Measurements from ENCODE around the gene GRIK3.

GRIK3 gene

DNA sequence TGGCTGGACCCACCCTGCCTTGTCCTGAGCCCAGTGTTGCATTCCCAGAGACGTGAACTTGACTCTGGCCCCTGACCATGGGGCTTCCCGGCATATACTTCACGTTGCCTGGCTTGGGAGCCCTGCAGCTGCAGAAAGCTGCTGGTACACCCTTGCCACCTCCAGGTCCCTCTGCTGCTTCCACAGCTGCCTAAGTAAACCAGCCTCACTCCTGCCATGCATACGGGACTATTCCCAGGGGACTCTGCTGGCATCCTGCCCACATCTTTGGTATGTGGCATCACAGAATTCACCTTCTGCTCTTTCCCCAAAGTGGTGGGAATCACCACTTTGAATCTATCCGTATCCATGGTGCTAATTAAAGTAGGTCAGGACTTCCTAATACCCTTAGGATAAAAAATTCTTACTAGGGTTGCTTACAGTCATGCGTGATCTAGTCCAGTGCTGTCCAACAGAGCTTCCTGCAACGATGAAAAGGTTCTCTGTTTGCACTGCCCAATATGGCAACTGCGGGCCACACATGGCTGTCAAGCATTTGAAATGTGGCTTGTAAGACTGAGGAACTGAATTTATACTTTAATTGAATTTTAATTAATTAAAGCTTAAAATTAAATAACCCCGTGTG lies 203.0 kb downstream of the GRIK3 start:
- no peak for DNase-seq (ENCODE audit: low read depth)
- Histone ChIP-seq H3K4me3 (ENCODE audit: low read length) (no peak overlapping the region), H3K36me3 (ENCODE audit: control insufficient read depth, insufficient read depth, low read length, severe bottlenecking) (no peaks in the 10 kb centered on the region), H3K9me3 (ENCODE audit: control insufficient read depth, low read length) (no peaks in the 10 kb centered on the region), H3K4me1 (ENCODE audit: control insufficient read depth, insufficient read depth, low read length) (no peaks in the 10 kb centered on the region), H3K9ac (ENCODE audit: low read length) (no peak overlapping the region), H3K27me3 (replicated peaks; ENCODE audit: control insufficient read depth, insufficient read depth, low read length) (peaks cover 23% of the 10 kb centered on the region)

DNA sequence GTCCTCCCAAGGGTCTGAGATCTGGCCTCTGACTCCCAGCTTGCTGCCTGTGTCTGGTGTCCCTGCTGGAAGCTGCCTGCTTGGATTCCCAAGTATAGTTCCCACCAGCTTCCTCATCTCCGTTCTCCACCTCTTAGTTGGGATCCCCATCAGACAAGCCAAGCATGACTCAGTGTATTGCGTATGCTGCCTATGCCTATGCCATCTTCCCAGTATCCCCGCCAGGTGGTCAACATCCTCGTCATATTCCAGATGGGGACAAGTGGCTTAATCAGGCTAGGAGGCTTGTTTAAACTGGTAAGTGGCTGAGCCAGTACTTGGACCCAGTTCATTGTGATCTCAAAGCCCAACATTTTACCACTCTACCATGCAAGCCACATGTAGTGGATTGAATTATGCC lies 204.4 kb downstream of the GRIK3 start:
- Histone ChIP-seq H3K27me3 (replicated peaks; ENCODE audit: control insufficient read depth, insufficient read depth, low read length) (peaks cover 23% of the 10 kb centered on the region), H3K4me1 (ENCODE audit: control insufficient read depth, insufficient read depth, low read length) (no peaks in the 10 kb centered on the region), H3K9ac (ENCODE audit: low read length) (no peak overlapping the region), H3K4me3 (ENCODE audit: low read length) (no peak overlapping the region), H3K36me3 (ENCODE audit: control insufficient read depth, insufficient read depth, low read length, severe bottlenecking) (no peaks in the 10 kb centered on the region), H3K9me3 (ENCODE audit: control insufficient read depth, low read length) (no peaks in the 10 kb centered on the region)
- DNase-seq (ENCODE audit: low read depth): no peak

DNA sequence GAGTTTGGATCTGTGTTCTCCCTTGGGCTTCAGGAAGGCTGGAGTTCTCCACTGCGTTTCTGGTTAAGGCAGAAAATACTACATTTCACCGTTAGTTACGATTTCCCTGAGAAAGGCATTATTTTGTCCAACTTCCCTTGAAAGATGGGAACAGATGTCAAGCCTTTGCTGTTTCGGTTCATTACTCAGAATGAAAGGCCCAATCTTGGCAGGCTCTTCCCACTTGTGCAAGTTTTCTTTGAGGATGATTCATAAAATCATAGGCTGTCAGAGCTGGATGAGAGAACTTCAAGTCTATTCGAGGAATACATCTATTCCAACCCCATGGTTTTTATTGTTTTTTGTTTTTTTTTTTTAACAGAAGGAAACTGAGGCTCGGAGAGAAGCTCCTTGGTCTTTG lies 205.2 kb downstream of the GRIK3 start:
- Histone ChIP-seq H3K4me3 (ENCODE audit: low read length) (no peak overlapping the region), H3K36me3 (ENCODE audit: control insufficient read depth, insufficient read depth, low read length, severe bottlenecking) (no peaks in the 10 kb centered on the region), H3K4me1 (ENCODE audit: control insufficient read depth, insufficient read depth, low read length) (no peaks in the 10 kb centered on the region), H3K27me3 (replicated peaks; ENCODE audit: control insufficient read depth, insufficient read depth, low read length) (peaks cover 24% of the 10 kb centered on the region), H3K9ac (ENCODE audit: low read length) (no peak overlapping the region), H3K9me3 (ENCODE audit: control insufficient read depth, low read length) (no peaks in the 10 kb centered on the region)
- no peak for DNase-seq (ENCODE audit: low read depth)

DNA sequence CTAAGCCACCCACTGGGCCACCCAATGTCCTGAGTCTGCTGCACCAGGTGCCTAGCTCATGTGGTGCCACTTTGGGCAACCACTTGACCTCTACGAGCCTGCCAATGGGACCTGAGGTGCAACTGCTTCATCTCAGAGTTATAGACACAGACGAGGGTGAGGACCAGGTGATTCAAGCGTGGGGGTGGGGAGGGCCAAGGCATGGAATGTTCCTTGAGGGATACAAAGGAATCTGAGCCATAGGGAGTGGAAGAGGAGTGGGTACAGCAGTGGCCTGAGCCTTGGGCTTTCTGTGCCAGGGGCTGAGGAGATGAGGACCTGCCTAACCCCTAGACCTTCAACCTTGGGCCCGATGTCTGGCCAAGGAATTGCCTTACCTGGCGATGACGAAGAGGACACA lies 209.1 kb downstream of the GRIK3 start:
- Histone ChIP-seq H3K9ac (ENCODE audit: low read length) (no peak overlapping the region), H3K9me3 (ENCODE audit: control insufficient read depth, low read length) (no peaks in the 10 kb centered on the region), H3K27me3 (replicated peaks; ENCODE audit: control insufficient read depth, insufficient read depth, low read length) (peaks cover 15% of the 10 kb centered on the region), H3K4me3 (ENCODE audit: low read length) (no peak overlapping the region), H3K4me1 (ENCODE audit: control insufficient read depth, insufficient read depth, low read length) (no peaks in the 10 kb centered on the region), H3K36me3 (ENCODE audit: control insufficient read depth, insufficient read depth, low read length, severe bottlenecking) (no peaks in the 10 kb centered on the region)
- no peak for DNase-seq (ENCODE audit: low read depth)

DNA sequence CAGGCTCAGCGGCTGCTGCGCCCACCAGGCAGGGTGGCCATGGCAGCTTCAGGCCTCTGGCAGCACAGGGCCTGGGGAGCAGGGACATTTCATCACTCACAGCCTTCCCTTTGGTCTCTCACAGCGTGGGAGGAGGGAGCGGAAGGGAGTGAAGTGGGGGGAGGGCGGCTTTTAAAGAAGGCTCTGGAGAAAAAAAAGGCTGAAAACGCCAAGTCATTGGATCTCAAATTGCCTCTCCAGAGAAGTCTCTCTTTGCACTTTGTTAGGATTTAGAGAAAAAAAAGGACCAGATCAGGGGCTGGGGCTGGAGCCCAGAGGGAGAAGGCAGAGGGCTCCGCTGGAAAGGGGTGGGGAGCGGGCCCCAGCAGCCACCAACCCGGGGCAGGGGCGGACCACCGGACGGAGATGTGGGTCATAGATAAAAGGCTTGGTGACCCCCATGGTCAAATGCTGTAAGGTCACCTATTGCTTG lies 209.9 kb downstream of the GRIK3 start:
- DNase-seq (ENCODE audit: low read depth): no peak
- Histone ChIP-seq H3K9ac (ENCODE audit: low read length) (no peak overlapping the region), H3K36me3 (ENCODE audit: control insufficient read depth, insufficient read depth, low read length, severe bottlenecking) (no peaks in the 10 kb centered on the region)

DNA sequence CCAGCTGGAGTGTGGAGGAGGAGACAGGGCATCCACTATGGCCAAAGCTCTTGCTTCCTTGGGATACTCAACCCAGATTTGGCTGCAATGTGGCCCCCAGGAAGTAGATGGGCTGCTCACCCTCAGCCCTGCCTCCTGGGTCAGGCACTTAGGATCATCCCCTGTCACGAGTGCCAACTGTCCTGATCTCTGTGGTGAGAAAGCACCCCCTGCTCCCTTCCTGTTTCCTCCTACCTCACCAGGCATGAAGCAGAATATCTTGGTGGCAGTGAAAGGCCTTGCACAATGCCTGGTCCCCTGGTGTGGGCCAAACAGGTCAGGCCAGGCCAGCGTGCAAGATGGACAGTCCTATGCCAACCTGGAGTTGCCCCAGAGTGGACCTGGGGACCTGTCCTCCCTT lies 211.7 kb downstream of the GRIK3 start:
- DNase-seq (ENCODE audit: low read depth): no peak

More for the DNA sequence above, 209.9 kb downstream of the GRIK3 start:
- H3K4me3 ChIP-seq (ENCODE audit: low read length): no peak overlapping the region
- H3K9me3 ChIP-seq (ENCODE audit: control insufficient read depth, low read length): no peaks in the 10 kb centered on the region
- peaks cover 23% of the 10 kb centered on the region for H3K27me3 ChIP-seq (replicated peaks; ENCODE audit: control insufficient read depth, insufficient read depth, low read length)
- no peaks in the 10 kb centered on the region for H3K4me1 ChIP-seq (ENCODE audit: control insufficient read depth, insufficient read depth, low read length)

DNA sequence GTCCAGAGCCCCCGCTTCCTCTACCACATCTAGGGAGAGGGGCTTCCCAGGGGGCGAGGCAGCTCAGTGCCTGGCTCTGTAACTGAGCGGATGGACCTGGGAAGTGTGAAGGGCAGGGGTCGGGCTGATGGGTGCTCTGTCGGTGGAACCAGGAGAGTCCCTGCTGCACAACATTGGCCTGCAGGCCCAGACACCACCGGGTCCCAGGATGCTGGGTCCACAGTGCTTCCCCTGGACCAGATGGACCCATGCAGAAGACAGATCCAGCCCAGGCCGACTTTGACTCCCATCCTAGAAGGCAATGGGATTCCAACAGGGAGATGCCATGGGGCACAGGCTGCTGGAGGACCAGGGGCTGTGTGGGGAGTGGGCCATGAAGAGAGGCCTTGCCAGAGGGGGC lies 212.9 kb downstream of the GRIK3 start:
- no peaks in the 10 kb centered on the region for H3K9me3 ChIP-seq (ENCODE audit: control insufficient read depth, low read length)

More for the DNA sequence above, 211.7 kb downstream of the GRIK3 start:
- Histone ChIP-seq H3K9ac (ENCODE audit: low read length) (no peak overlapping the region), H3K4me1 (ENCODE audit: control insufficient read depth, insufficient read depth, low read length) (no peaks in the 10 kb centered on the region), H3K9me3 (ENCODE audit: control insufficient read depth, low read length) (no peaks in the 10 kb centered on the region), H3K27me3 (replicated peaks; ENCODE audit: control insufficient read depth, insufficient read depth, low read length) (peaks cover 24% of the 10 kb centered on the region), H3K4me3 (ENCODE audit: low read length) (no peak overlapping the region), H3K36me3 (ENCODE audit: control insufficient read depth, insufficient read depth, low read length, severe bottlenecking) (no peaks in the 10 kb centered on the region)

DNA sequence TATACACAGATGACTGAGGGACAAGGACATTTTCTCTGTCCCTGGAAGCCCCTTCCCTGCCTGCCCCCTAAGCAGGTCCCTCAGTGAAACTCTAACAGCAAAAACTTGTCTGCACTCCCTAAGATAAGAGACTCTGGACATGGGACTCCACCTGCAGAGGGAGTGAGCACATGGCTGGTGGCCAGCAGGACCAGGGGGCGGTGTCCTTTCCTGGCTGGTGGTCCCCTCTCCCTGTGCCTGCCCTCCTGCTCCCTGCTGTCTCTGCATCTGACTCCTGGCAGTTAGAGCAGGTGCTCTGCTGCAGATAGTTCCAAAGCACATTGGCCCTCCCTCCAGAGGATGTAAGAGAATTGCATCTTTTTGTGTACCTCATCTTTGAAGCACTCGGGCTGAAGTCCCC lies 215.5 kb downstream of the GRIK3 start:
- H3K9me3 ChIP-seq (ENCODE audit: control insufficient read depth, low read length): no peaks in the 10 kb centered on the region
- peaks cover 20% of the 10 kb centered on the region for H3K27me3 ChIP-seq (replicated peaks; ENCODE audit: control insufficient read depth, insufficient read depth, low read length)
- no peaks in the 10 kb centered on the region for H3K4me1 ChIP-seq (ENCODE audit: control insufficient read depth, insufficient read depth, low read length)
- H3K4me3 ChIP-seq (ENCODE audit: low read length): no peak overlapping the region
- no peak for DNase-seq (ENCODE audit: low read depth)
- no peak overlapping the region for H3K9ac ChIP-seq (ENCODE audit: low read length)
- H3K36me3 ChIP-seq (ENCODE audit: control insufficient read depth, insufficient read depth, low read length, severe bottlenecking): no peaks in the 10 kb centered on the region

More for the DNA sequence above, 212.9 kb downstream of the GRIK3 start:
- H3K4me3 ChIP-seq (ENCODE audit: low read length): no peak overlapping the region
- H3K27me3 ChIP-seq (replicated peaks; ENCODE audit: control insufficient read depth, insufficient read depth, low read length): peaks cover 27% of the 10 kb centered on the region
- H3K9ac ChIP-seq (ENCODE audit: low read length): no peak overlapping the region
- no peaks in the 10 kb centered on the region for H3K36me3 ChIP-seq (ENCODE audit: control insufficient read depth, insufficient read depth, low read length, severe bottlenecking)
- no peaks in the 10 kb centered on the region for H3K4me1 ChIP-seq (ENCODE audit: control insufficient read depth, insufficient read depth, low read length)
- no peak for DNase-seq (ENCODE audit: low read depth)

DNA sequence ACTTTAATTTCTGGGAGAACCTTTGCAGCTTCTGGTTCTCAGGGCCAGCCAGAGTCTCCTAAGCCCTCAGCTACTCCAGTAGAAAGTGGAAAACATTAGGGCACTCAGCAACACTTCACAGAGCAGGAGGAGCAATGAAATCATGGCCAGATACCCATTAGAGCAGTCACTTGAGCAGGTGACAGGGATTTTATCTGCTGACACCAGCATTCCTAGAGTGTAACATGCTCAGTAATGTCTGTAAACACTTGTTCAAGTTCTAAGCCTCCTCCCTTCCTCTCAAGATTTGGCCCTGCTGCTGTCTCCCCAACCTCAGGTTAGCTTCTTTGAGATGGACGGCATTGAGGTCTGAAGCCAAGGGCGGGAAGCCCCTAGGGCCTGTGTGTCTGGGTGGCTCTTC lies 218.0 kb downstream of the GRIK3 start:
- Histone ChIP-seq H3K4me1 (ENCODE audit: control insufficient read depth, insufficient read depth, low read length) (no peaks in the 10 kb centered on the region), H3K27me3 (replicated peaks; ENCODE audit: control insufficient read depth, insufficient read depth, low read length) (peaks cover 12% of the 10 kb centered on the region), H3K36me3 (ENCODE audit: control insufficient read depth, insufficient read depth, low read length, severe bottlenecking) (no peaks in the 10 kb centered on the region), H3K4me3 (ENCODE audit: low read length) (no peak overlapping the region), H3K9me3 (ENCODE audit: control insufficient read depth, low read length) (no peaks in the 10 kb centered on the region), H3K9ac (ENCODE audit: low read length) (no peak overlapping the region)
- DNase-seq (ENCODE audit: low read depth): no peak

DNA sequence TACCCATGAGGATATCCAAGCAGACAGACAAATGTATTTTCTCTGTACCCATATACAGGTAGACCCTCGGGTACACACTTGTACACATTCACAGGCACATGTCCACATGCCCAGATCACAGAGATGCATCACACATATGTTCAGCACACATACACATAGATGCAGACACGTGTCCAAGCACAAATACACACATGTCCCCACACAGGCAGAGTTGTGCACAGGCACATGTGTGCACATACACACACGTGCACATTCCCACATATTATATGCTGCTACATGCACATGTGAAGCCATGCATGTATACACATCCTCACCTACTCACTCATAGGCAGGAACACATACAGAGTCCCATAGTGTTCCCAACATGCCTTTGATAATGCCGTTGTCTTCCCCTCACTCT lies 219.5 kb downstream of the GRIK3 start:
- Histone ChIP-seq H3K4me3 (ENCODE audit: low read length) (no peak overlapping the region), H3K27me3 (replicated peaks; ENCODE audit: control insufficient read depth, insufficient read depth, low read length) (peaks cover 8% of the 10 kb centered on the region), H3K36me3 (ENCODE audit: control insufficient read depth, insufficient read depth, low read length, severe bottlenecking) (no peaks in the 10 kb centered on the region), H3K9me3 (ENCODE audit: control insufficient read depth, low read length) (no peaks in the 10 kb centered on the region), H3K9ac (ENCODE audit: low read length) (no peak overlapping the region), H3K4me1 (ENCODE audit: control insufficient read depth, insufficient read depth, low read length) (no peaks in the 10 kb centered on the region)
- no peak for DNase-seq (ENCODE audit: low read depth)

DNA sequence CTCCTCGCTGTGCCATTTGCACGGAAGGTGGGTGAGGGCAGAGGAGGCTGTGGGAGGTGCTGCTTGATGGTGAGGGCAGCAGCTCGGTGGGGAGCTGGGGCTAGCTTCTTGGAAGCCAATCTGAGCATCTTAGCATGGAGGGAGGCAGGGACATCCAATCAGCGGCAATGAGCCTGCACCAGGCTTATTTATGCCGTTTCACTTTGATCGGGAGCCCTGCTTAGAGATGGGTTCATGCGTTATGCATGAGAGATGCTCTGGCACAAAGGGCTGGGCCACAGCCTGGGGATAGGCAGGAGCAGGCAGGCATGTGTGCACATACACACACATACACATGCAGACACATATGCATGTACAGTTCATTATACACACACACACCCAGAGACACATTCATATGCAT lies 220.2 kb downstream of the GRIK3 start:
- Histone ChIP-seq H3K36me3 (ENCODE audit: control insufficient read depth, insufficient read depth, low read length, severe bottlenecking) (no peaks in the 10 kb centered on the region), H3K9me3 (ENCODE audit: control insufficient read depth, low read length) (no peaks in the 10 kb centered on the region), H3K27me3 (replicated peaks; ENCODE audit: control insufficient read depth, insufficient read depth, low read length) (peaks cover 3% of the 10 kb centered on the region), H3K9ac (ENCODE audit: low read length) (no peak overlapping the region), H3K4me1 (ENCODE audit: control insufficient read depth, insufficient read depth, low read length) (no peaks in the 10 kb centered on the region), H3K4me3 (ENCODE audit: low read length) (no peak overlapping the region)
- DNase-seq (ENCODE audit: low read depth): no peak

DNA sequence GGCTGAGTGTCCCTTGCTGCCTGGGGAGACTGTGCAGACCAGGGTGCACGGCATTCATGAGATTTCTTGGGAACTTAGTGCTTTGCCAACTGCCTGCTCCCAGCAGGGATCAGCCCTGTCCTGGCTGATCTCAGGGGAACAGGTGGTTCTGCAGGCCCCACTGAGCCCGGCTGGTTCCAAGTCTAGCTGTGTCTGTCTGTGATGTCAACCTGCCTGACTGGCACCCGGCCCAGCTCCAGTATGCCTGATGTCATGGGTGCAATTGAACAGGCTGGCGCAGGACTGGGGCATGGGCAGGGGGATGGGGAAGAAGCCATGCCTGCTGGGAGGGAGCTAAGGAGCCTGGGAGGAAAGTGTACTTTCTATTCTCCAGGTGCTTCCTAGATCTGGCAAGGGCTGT lies 227.1 kb downstream of the GRIK3 start:
- Histone ChIP-seq H3K9me3 (ENCODE audit: control insufficient read depth, low read length) (no peaks in the 10 kb centered on the region), H3K4me1 (ENCODE audit: control insufficient read depth, insufficient read depth, low read length) (no peaks in the 10 kb centered on the region), H3K27me3 (replicated peaks; ENCODE audit: control insufficient read depth, insufficient read depth, low read length) (peaks cover 3% of the 10 kb centered on the region), H3K36me3 (ENCODE audit: control insufficient read depth, insufficient read depth, low read length, severe bottlenecking) (no peaks in the 10 kb centered on the region), H3K4me3 (ENCODE audit: low read length) (no peak overlapping the region), H3K9ac (ENCODE audit: low read length) (no peak overlapping the region)
- DNase-seq (ENCODE audit: low read depth): no peak

Data from adipocyte (in vitro differentiated cells).